Tibial artery (tissue), 4 donors: ENCODE measurements around the gene HOXA9.
A peak's percentile ranks its signal among the peaks of the same experiment; 100 is the strongest.

Experiments used
- DNase-seq, 2 donors: peaks; one replicate each; pipeline ENCODE4 v3.0.0-alpha.2; 2019
- H3K27ac ChIP-seq, 2 donors: fragments of 200-600 bp; sonication (generic) in 1 of 2; 1 replicate in 1 of 2; 2 replicates in 1 of 2; pipeline ENCODE4 v1.5.1; 2018 to 2019; ENCODE audit warnings: mild to moderate bottlenecking in 1 of 2
- H3K27me3 ChIP-seq, 2 donors: fragments of 200-600 bp; sonication (generic) in 1 of 2; one replicate each; pipeline versions ENCODE4 v1.5.1 to v1.6.0; 2016 to 2019
- H3K36me3 ChIP-seq, 3 donors: fragments of 200-600 bp; sonication (generic) in 2 of 3; one replicate each; pipeline ENCODE4 v1.5.1; 2016 to 2019; ENCODE audit warnings: mild to moderate bottlenecking in 2 of 3
- H3K4me1 ChIP-seq, 4 donors: fragments of 200-600 bp; sonication (generic) in 2 of 4; 1 replicate in 3 of 4; 2 replicates in 1 of 4; pipeline ENCODE4 v1.5.1; 2016 to 2019
- H3K4me3 ChIP-seq, 2 donors: fragments of 200-600 bp; sonication (generic) in 1 of 2; 1 replicate in 1 of 2; 2 replicates in 1 of 2; pipeline ENCODE4 v1.5.1; 2018 to 2019; ENCODE audit warnings: mild to moderate bottlenecking in 2 of 2
- H3K9me3 ChIP-seq, 3 donors: fragments of 200-600 bp; sonication (generic) in 1 of 3; one replicate each; pipeline ENCODE4 v1.5.1; 2016 to 2019
- CTCF ChIP-seq, 2 experiments: fragments of 200-600 bp in 1 of 2; fragments of 450-650 bp in 1 of 2; IDR thresholded peaks; one replicate each; pipeline ENCODE4 v1.5.1; 2017 to 2019; ENCODE audit warnings: antibody characterized with exemption in 2 of 2, mild to moderate bottlenecking in 1 of 2, moderate library complexity in 1 of 2
- intact Hi-C: fragments of 100-400 bp; cut with DNase I; formaldehyde crosslinking; loops from one replicate; pipeline ENCODE4 v1.15.0; 2023; ENCODE audit warnings: low total_unique reads

HOXA9 gene

GRCh38 chr7:27154901-27155815 is 10.2 kb downstream of the HOXA9 start:
- intact Hi-C loops: loop anchor here (5.0 kb wide), 1 partner anchor 293 kb away; the partner anchor contains the start of gene SKAP2
- H3K36me3 ChIP-seq: no peaks in the 10 kb centered on the region
- DNase-seq: no peak
- no peak for TF ChIP-seq CTCF (IDR thresholded peaks at IDR 0.05)
- no peaks in the 10 kb centered on the region for H3K27me3 ChIP-seq
- H3K4me1 ChIP-seq: peaks cover 0 to 35% (median 26%) of the 10 kb centered on the region in 4 donors
- no peaks in the 10 kb centered on the region for H3K9me3 ChIP-seq
- H3K4me3 ChIP-seq: peak overlapping the region; percentile 62 to 75
- peak overlapping the region; percentile 78 to 84 for H3K27ac ChIP-seq

DNA sequence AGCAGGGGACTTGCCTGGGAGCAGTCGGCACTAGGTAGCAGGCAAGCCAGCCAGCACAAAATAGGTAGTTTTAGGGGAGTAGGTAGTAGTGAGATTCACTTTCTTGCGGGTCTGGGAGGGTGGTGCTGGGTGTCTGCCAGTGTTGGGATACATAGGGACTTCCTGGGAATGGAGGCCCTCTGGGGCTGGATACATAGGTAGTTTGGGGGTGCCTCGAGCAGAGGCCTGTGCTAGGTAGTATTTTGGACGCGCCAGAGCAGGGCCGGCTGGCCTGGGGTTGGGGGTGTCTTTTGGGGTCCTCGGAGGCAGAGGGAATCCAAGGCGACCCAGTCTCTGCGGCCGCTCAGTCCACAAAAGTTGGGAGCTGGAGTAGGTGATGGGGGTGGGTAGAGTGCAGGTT is 11.0 kb downstream of the HOXA9 start:
- intact Hi-C loops: no loop called here
- no peaks in the 10 kb centered on the region for H3K9me3 ChIP-seq
- no peaks in the 10 kb centered on the region for H3K36me3 ChIP-seq
- H3K4me3 ChIP-seq: no peak overlapping the region
- no peaks in the 10 kb centered on the region for H3K27me3 ChIP-seq
- H3K27ac ChIP-seq: peak overlapping the region in 1 of 2 donors; percentile 84
- H3K4me1 ChIP-seq: peaks cover under 1 to 40% (median 32%) of the 10 kb centered on the region in 4 donors
- TF ChIP-seq CTCF (IDR thresholded peaks at IDR 0.05): no peak
- peak in 1 of 2 donors; percentile 60 for DNase-seq

DNA sequence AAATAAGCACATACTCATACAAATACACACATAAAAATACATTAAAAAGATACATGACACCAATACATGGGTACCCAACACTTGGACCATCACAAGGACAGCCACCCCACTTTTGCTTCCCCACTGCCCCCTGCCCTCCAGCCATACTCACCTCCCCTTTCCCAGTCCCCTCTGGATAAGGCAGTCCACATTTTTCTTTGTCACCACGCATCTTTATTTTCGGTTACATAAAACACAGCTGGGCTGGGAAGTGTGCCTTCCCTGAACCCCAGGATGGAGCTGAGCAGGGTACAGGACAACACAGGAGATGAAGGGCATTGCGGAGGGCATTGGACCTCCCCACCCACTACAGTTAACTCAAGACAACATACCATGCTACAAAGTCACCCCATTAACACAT is 11.8 kb downstream of the HOXA9 start:
- Histone ChIP-seq H3K27ac (peak overlapping the region; percentile 94 to 95), H3K36me3 (no peaks in the 10 kb centered on the region), H3K4me1 (peaks cover 9 to 47% (median 40%) of the 10 kb centered on the region in 4 donors), H3K9me3 (no peaks in the 10 kb centered on the region), H3K4me3 (no peak overlapping the region), H3K27me3 (no peaks in the 10 kb centered on the region)
- intact Hi-C loops: no loop called here
- DNase-seq: no peak
- TF ChIP-seq CTCF (IDR thresholded peaks at IDR 0.05): no peak

- Histone ChIP-seq H3K27me3 (no peaks in the 10 kb centered on the region), H3K4me1 (peaks cover 10 to 52% (median 45%) of the 10 kb centered on the region in 4 donors)
- no peak for TF ChIP-seq CTCF (IDR thresholded peaks at IDR 0.05)
Measured at GRCh38 chr7:27152816-27153442, 12.4 kb downstream of the HOXA9 start.

GRCh38 chr7:27151931-27152815 is 13.2 kb downstream of the HOXA9 start, which contains the start of gene HOXA3:
Gene HOXA3, minus strand, starts transcription at chr7:27152583. Its CDS starts 41,943 bp downstream, at chr7:27110640.
- peak; percentile 78 to 90 for DNase-seq
- Histone ChIP-seq H3K4me1 (peaks cover 10 to 59% (median 50%) of the 10 kb centered on the region in 4 donors), H3K4me3 (peak within 1 kb of the TSS; percentile 66 to 78), H3K27me3 (no peaks in the 10 kb centered on the region), H3K9me3 (no peaks in the 10 kb centered on the region), H3K27ac (peak within 1 kb of the TSS; percentile 94 to 95), H3K36me3 (no peaks in the 10 kb centered on the region)
- TF ChIP-seq CTCF (IDR thresholded peaks at IDR 0.05): no peak
- intact Hi-C loops: no loop called here

More at GRCh38 chr7:27152816-27153442, 12.4 kb downstream of the HOXA9 start:
- DNase-seq: no peak
- Histone ChIP-seq H3K36me3 (no peaks in the 10 kb centered on the region), H3K9me3 (no peaks in the 10 kb centered on the region), H3K4me3 (peak overlapping the region; percentile 66 to 78), H3K27ac (peak overlapping the region; percentile 94 to 95)
- intact Hi-C loops: no loop called here
